DND-41 (cell line): ENCODE results near the gene IL1RAP.

Experiments
- ATAC-seq: fragments of 200-7000 bp; cut with Tn5 transposase; 3 replicates; pipeline ENCODE4 v1.9.1; 2021; ENCODE audit warnings: low read depth; ENCODE audit not compliant: insufficient read depth
- DNase-seq: peaks from one replicate; pipeline ENCODE4 v3.0.0-alpha.2; 2020
- H2AFZ ChIP-seq: 2 replicates; pipeline ENCODE4 v1.6.0; 2012; ENCODE audit warnings: low read depth, low read length
- H3K27ac ChIP-seq: 2 replicates; pipeline ENCODE4 v1.5.1; 2012; ENCODE audit warnings: low read length, inconsistent platforms
- H3K27me3 ChIP-seq: fragments of 200-600 bp; sonication (generic); 2 replicates; pipeline ENCODE4 v1.6.0; 2012; ENCODE audit warnings: low read length, mild to moderate bottlenecking, inconsistent platforms; ENCODE audit not compliant: insufficient read depth, poor library complexity
- H3K36me3 ChIP-seq: 2 replicates; pipeline ENCODE4 v1.5.1; 2012; ENCODE audit warnings: low read length, inconsistent platforms; ENCODE audit not compliant: insufficient read depth
- H3K4me1 ChIP-seq: 2 replicates; pipeline ENCODE4 v1.5.1; 2012; ENCODE audit warnings: mild to moderate bottlenecking, low read length; ENCODE audit not compliant: insufficient read depth
- H3K4me2 ChIP-seq: 2 replicates; pipeline ENCODE4 v1.6.0; 2012; ENCODE audit warnings: mild to moderate bottlenecking, moderate library complexity, low read length, inconsistent platforms; ENCODE audit not compliant: insufficient read depth
- H3K4me3 ChIP-seq, 2 experiments: fragments of 200-600 bp in 1 of 2; shearing (Covaris generic) in 1 of 2; 2 replicates each; pipeline ENCODE4 v1.5.1; 2012 to 2016; ENCODE audit warnings: inconsistent platforms in 2 of 2, low read length in 2 of 2, mild to moderate bottlenecking in 2 of 2, low read depth in 1 of 2, moderate library complexity in 1 of 2
- H3K79me2 ChIP-seq: 2 replicates; pipeline ENCODE4 v1.6.0; 2012; ENCODE audit warnings: low read length, inconsistent platforms; ENCODE audit not compliant: insufficient read depth
- H3K9ac ChIP-seq: 2 replicates; pipeline ENCODE4 v1.6.0; 2012; ENCODE audit warnings: low read depth, mild to moderate bottlenecking, inconsistent platforms, low read length, moderate library complexity
- H3K9me3 ChIP-seq: 2 replicates; pipeline ENCODE4 v1.5.1; 2012; ENCODE audit warnings: low read length, moderate library complexity, mild to moderate bottlenecking, inconsistent platforms; ENCODE audit not compliant: insufficient read depth, severe bottlenecking
- H4K20me1 ChIP-seq: 2 replicates; pipeline ENCODE4 v1.6.0; 2012; ENCODE audit warnings: low read length; ENCODE audit not compliant: insufficient read depth
- CTCF ChIP-seq: IDR thresholded peaks from 2 replicates; pipeline ENCODE4 v1.5.1; 2012; ENCODE audit warnings: borderline replicate concordance, low read length, moderate library complexity, mild to moderate bottlenecking; ENCODE audit not compliant: poor library complexity, severe bottlenecking; ENCODE audit errors: extremely low read depth
- EZH2 ChIP-seq: IDR thresholded peaks from 3 replicates; pipeline ENCODE4 v1.6.1; 2012; ENCODE audit warnings: borderline replicate concordance, low read depth, mild to moderate bottlenecking, moderate library complexity, low read length, inconsistent platforms; ENCODE audit not compliant: severe bottlenecking

IL1RAP gene

GRCh38 chr3:190541008-190541407 is 27.1 kb downstream of the IL1RAP start:
- H3K79me2 ChIP-seq: peaks cover 50% of the 10 kb centered on the region
- no peaks in the 10 kb centered on the region for H3K27me3 ChIP-seq
- TF ChIP-seq CTCF (no peak), EZH2 (no peak)
- H4K20me1 ChIP-seq: peaks cover 22% of the 10 kb centered on the region
- no peaks in the 10 kb centered on the region for H3K9me3 ChIP-seq
- no peak overlapping the region for H2AFZ ChIP-seq
- no peak overlapping the region for H3K9ac ChIP-seq
- DNase-seq (no peak), ATAC-seq (no peak)
- H3K4me2 ChIP-seq: no peak overlapping the region
- no peaks in the 10 kb centered on the region; the same call in 1 of the 2 replicates for H3K4me1 ChIP-seq
- H3K27ac ChIP-seq: no peak overlapping the region
- no peak overlapping the region for H3K4me3 ChIP-seq
- H3K36me3 ChIP-seq: no peaks in the 10 kb centered on the region

GRCh38 chr3:190541560-190541959 is 27.7 kb downstream of the IL1RAP start:
- Histone ChIP-seq H3K27me3 (no peaks in the 10 kb centered on the region), H3K4me1 (no peaks in the 10 kb centered on the region; the same call in 1 of the 2 replicates), H3K79me2 (peaks cover 51% of the 10 kb centered on the region), H3K27ac (no peak overlapping the region), H4K20me1 (peaks cover 22% of the 10 kb centered on the region), H3K4me3 (no peak overlapping the region), H3K36me3 (no peaks in the 10 kb centered on the region), H2AFZ (no peak overlapping the region), H3K9ac (no peak overlapping the region), H3K9me3 (no peaks in the 10 kb centered on the region), H3K4me2 (no peak overlapping the region)
- TF ChIP-seq CTCF (no peak), EZH2 (no peak)
- DNase-seq (no peak), ATAC-seq (no peak)

GRCh38 chr3:190542846-190543245 is 29.0 kb downstream of the IL1RAP start:
- Histone ChIP-seq H3K27ac (no peak overlapping the region), H4K20me1 (peaks cover 22% of the 10 kb centered on the region), H3K4me1 (no peaks in the 10 kb centered on the region; the same call in 1 of the 2 replicates), H2AFZ (no peak overlapping the region), H3K9me3 (no peaks in the 10 kb centered on the region), H3K79me2 (peaks cover 53% of the 10 kb centered on the region), H3K4me2 (no peak overlapping the region), H3K4me3 (no peak overlapping the region), H3K36me3 (no peaks in the 10 kb centered on the region), H3K27me3 (no peaks in the 10 kb centered on the region), H3K9ac (no peak overlapping the region)
- ATAC-seq (no peak), DNase-seq (no peak)
- TF ChIP-seq CTCF (no peak), EZH2 (no peak)

GRCh38 chr3:190543671-190544070 is 29.8 kb downstream of the IL1RAP start:
- Histone ChIP-seq H3K27me3 (no peaks in the 10 kb centered on the region), H3K79me2 (peaks cover 48% of the 10 kb centered on the region), H3K9me3 (no peaks in the 10 kb centered on the region), H3K36me3 (no peaks in the 10 kb centered on the region), H3K27ac (no peak overlapping the region), H3K4me2 (no peak overlapping the region), H3K4me3 (no peak overlapping the region), H3K4me1 (no peaks in the 10 kb centered on the region), H4K20me1 (peaks cover 14% of the 10 kb centered on the region), H3K9ac (no peak overlapping the region), H2AFZ (no peak overlapping the region)
- no peak for TF ChIP-seq CTCF
- no peak for TF ChIP-seq EZH2
- ATAC-seq (no peak), DNase-seq (no peak)
